NCI-H82 (cell line): ENCODE results near the gene PTPRN2.
"Not testable (repeated sequence)": the region's sequence is repeated elsewhere in the genome, so short reads cannot be mapped to it uniquely, and the experiment has no call there.

Experiments
- DNase-seq: peaks from one replicate; lab custom pipeline; 2025; lab: John Stamatoyannopoulos, UW

Gene PTPRN2

GRCh38 chr7:157708919-157709295, 878.7 kb downstream of the PTPRN2 start:
- DNase-seq: no peak

- DNase-seq: no peak
These were observed 879.4 kb downstream of the PTPRN2 start for GRCh38 chr7:157707983-157708918.

GRCh38 chr7:157704365-157704764, 883.3 kb downstream of the PTPRN2 start:
- no peak for DNase-seq

- no peak for DNase-seq
These were observed 884.0 kb downstream of the PTPRN2 start for GRCh38 chr7:157703534-157704195.

GRCh38 chr7:157703131-157703530, 884.5 kb downstream of the PTPRN2 start:
- DNase-seq: no peak

- no peak for DNase-seq
These were observed 885.2 kb downstream of the PTPRN2 start for GRCh38 chr7:157702311-157703023.

GRCh38 chr7:157701395-157702180, 886.0 kb downstream of the PTPRN2 start:
- DNase-seq: not testable (repeated sequence)

GRCh38 chr7:157700231-157701005, 887.2 kb downstream of the PTPRN2 start:
- DNase-seq: no peak

GRCh38 chr7:157699357-157700013, 888.1 kb downstream of the PTPRN2 start:
- DNase-seq: no peak

GRCh38 chr7:157697287-157697686, 890.3 kb downstream of the PTPRN2 start:
- not testable (repeated sequence) for DNase-seq

GRCh38 chr7:157695609-157696008, 892.0 kb downstream of the PTPRN2 start:
- DNase-seq: not testable (repeated sequence)

- DNase-seq: no peak
These were observed 893.3 kb downstream of the PTPRN2 start for GRCh38 chr7:157694376-157694665.

- no peak for DNase-seq
These were observed 893.9 kb downstream of the PTPRN2 start for GRCh38 chr7:157693521-157694375.

- DNase-seq: no peak
These were observed 894.5 kb downstream of the PTPRN2 start for GRCh38 chr7:157693071-157693520.

GRCh38 chr7:157692460-157693011, 895.1 kb downstream of the PTPRN2 start:
- no peak for DNase-seq

- DNase-seq: no peak
These were observed 895.8 kb downstream of the PTPRN2 start for GRCh38 chr7:157691586-157692459.

GRCh38 chr7:157690833-157691585, 896.6 kb downstream of the PTPRN2 start:
- DNase-seq: no peak
